Measurements from ENCODE around the gene COQ4.

DNA sequence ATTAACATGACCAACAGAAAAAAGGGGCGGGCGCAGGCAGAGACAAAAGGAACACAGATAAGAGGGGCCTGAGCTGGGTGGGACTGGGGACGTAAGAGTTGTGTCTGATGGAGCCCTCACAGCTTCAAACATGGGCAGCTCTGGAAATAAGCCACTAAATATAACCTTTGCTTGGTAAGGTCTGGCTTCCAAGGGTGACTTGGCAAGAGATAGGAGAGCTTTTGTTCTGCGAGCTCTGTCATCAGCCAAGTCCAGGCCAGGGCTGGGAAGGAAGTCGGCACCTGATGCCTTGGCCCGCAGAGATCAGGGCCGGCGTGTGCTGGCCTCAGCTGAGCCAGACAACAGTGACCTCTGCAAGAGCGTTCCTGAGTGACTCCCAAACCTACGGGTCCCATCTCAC, 12.2 kb upstream of the COQ4 start:
- TF ChIP-seq, protein P1, sequence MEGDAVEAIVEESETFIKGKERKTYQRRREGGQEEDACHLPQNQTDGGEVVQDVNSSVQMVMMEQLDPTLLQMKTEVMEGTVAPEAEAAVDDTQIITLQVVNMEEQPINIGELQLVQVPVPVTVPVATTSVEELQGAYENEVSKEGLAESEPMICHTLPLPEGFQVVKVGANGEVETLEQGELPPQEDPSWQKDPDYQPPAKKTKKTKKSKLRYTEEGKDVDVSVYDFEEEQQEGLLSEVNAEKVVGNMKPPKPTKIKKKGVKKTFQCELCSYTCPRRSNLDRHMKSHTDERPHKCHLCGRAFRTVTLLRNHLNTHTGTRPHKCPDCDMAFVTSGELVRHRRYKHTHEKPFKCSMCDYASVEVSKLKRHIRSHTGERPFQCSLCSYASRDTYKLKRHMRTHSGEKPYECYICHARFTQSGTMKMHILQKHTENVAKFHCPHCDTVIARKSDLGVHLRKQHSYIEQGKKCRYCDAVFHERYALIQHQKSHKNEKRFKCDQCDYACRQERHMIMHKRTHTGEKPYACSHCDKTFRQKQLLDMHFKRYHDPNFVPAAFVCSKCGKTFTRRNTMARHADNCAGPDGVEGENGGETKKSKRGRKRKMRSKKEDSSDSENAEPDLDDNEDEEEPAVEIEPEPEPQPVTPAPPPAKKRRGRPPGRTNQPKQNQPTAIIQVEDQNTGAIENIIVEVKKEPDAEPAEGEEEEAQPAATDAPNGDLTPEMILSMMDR (IDR thresholded peaks at IDR 0.05; ENCODE audit: control extremely low read depth in 1 of 3, insufficient read depth in 1 of 3, low read depth in 1 of 3, low read length in 3 of 3), result no peak
- no peak for TF ChIP-seq EZH2 (IDR thresholded peaks at IDR 0.05; ENCODE audit: low read depth, low read length, severe bottlenecking)
- no peak for TF ChIP-seq NANOG (IDR thresholded peaks at IDR 0.05; ENCODE audit: insufficient read depth, low read depth, low read length, poor library complexity, severe bottlenecking)
- TF ChIP-seq MAFK (IDR thresholded peaks at IDR 0.05; ENCODE audit: low read depth, low read length), result no peak
- TF ChIP-seq POLR2A (IDR thresholded peaks at IDR 0.05; ENCODE audit: control extremely low read depth in 1 of 2, low read depth in 2 of 2, low read length in 2 of 2), result no peak
- no peak for TF ChIP-seq GABPA (IDR thresholded peaks at IDR 0.05; ENCODE audit: borderline replicate concordance, insufficient read depth, low read length)
- TF ChIP-seq EGR1 (IDR thresholded peaks at IDR 0.05; ENCODE audit: borderline replicate concordance, low read depth, low read length), result no peak
- TF ChIP-seq BCL11A (IDR thresholded peaks at IDR 0.05; ENCODE audit: low read depth in 2 of 2, low read length in 2 of 2), result no peak
- TF ChIP-seq, protein P2, sequence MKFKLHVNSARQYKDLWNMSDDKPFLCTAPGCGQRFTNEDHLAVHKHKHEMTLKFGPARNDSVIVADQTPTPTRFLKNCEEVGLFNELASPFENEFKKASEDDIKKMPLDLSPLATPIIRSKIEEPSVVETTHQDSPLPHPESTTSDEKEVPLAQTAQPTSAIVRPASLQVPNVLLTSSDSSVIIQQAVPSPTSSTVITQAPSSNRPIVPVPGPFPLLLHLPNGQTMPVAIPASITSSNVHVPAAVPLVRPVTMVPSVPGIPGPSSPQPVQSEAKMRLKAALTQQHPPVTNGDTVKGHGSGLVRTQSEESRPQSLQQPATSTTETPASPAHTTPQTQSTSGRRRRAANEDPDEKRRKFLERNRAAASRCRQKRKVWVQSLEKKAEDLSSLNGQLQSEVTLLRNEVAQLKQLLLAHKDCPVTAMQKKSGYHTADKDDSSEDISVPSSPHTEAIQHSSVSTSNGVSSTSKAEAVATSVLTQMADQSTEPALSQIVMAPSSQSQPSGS (IDR thresholded peaks at IDR 0.05; ENCODE audit: low read length), result no peak
- no peak for TF ChIP-seq SP1 (IDR thresholded peaks at IDR 0.05; ENCODE audit: low read depth, low read length)
- no peak for TF ChIP-seq JUN (IDR thresholded peaks at IDR 0.05; ENCODE audit: low read depth, low read length)
- no peak for TF ChIP-seq TAF1 (IDR thresholded peaks at IDR 0.05; ENCODE audit: low read depth, low read length)
- no peak for TF ChIP-seq CHD2 (IDR thresholded peaks at IDR 0.05; ENCODE audit: low read length)
